Effector memory CD8-positive, alpha-beta T cell (primary cell): Measurements from ENCODE around the gene SASH1.

Source experiments
- ATAC-seq: fragments of 150-1000 bp; cut with Tn5 transposase; replicated peaks from 2 replicates; pipeline ENCODE4 v1.10.0; 2021; ENCODE audit warnings: mild to moderate bottlenecking, moderate library complexity
- DNase-seq, 3 experiments: peaks; one replicate each; pipeline ENCODE4 v3.0.0; 2021
- H3K27ac Mint-ChIP-seq, 2 donors: one replicate each; pipeline ENCODE4 v1.8.0; 2022; ENCODE audit warnings: mild to moderate bottlenecking in 2 of 2, mixed read lengths in 2 of 2, moderate library complexity in 2 of 2
- H3K27me3 Mint-ChIP-seq, 2 donors: one replicate each; pipeline ENCODE4 v1.8.0; 2022; ENCODE audit warnings: mixed read lengths in 2 of 2
- H3K36me3 Mint-ChIP-seq: one replicate; pipeline ENCODE4 v1.8.0; 2022; ENCODE audit warnings: mild to moderate bottlenecking, moderate library complexity, mixed read lengths; ENCODE audit not compliant: insufficient read depth
- H3K4me1 Mint-ChIP-seq, 2 donors: one replicate each; pipeline ENCODE4 v1.8.0; 2022; ENCODE audit warnings: low read depth in 2 of 2, mixed read lengths in 2 of 2
- H3K4me3 Mint-ChIP-seq, 2 donors: one replicate each; pipeline ENCODE4 v1.8.0; 2022; ENCODE audit warnings: mild to moderate bottlenecking in 2 of 2, mixed read lengths in 2 of 2, moderate library complexity in 2 of 2
- H3K9me3 Mint-ChIP-seq, 2 donors: one replicate each; pipeline ENCODE4 v1.8.0; 2022; ENCODE audit warnings: mixed read lengths in 2 of 2

SASH1 gene

GRCh38 chr6:148425443-148425842, 82.8 kb downstream of the SASH1 start:
- peaks cover 0 to 10% of the 10 kb centered on the region in 2 donors for H3K27me3 Mint-ChIP-seq
- H3K36me3 Mint-ChIP-seq = no peaks in the 10 kb centered on the region
- ATAC-seq = no peak

GRCh38 chr6:148426317-148426977, 83.8 kb downstream of the SASH1 start:
- DNase-seq = no peak
- H3K27me3 Mint-ChIP-seq = peaks cover 0 to 10% of the 10 kb centered on the region in 2 donors
- no peaks in the 10 kb centered on the region for H3K9me3 Mint-ChIP-seq
- H3K27ac Mint-ChIP-seq = no peak overlapping the region
- no peak overlapping the region for H3K4me3 Mint-ChIP-seq
- no peak for ATAC-seq
- peaks cover 0 to 3% of the 10 kb centered on the region in 2 donors for H3K4me1 Mint-ChIP-seq
- no peaks in the 10 kb centered on the region for H3K36me3 Mint-ChIP-seq

More at GRCh38 chr6:148425443-148425842, 82.8 kb downstream of the SASH1 start:
- peaks cover 0 to 3% of the 10 kb centered on the region in 2 donors for H3K4me1 Mint-ChIP-seq
- H3K27ac Mint-ChIP-seq = no peak overlapping the region
- DNase-seq = no peak
- no peak overlapping the region for H3K4me3 Mint-ChIP-seq
- H3K9me3 Mint-ChIP-seq = no peaks in the 10 kb centered on the region

GRCh38 chr6:148427333-148427732, 84.7 kb downstream of the SASH1 start:
- peaks cover 0 to 10% of the 10 kb centered on the region in 2 donors for H3K27me3 Mint-ChIP-seq
- H3K9me3 Mint-ChIP-seq = no peaks in the 10 kb centered on the region
- H3K36me3 Mint-ChIP-seq = no peaks in the 10 kb centered on the region
- peaks cover 0 to 3% of the 10 kb centered on the region in 2 donors for H3K4me1 Mint-ChIP-seq
- H3K27ac Mint-ChIP-seq = no peak overlapping the region
- ATAC-seq (no peak), DNase-seq (no peak)
- H3K4me3 Mint-ChIP-seq = no peak overlapping the region

- peaks cover 0 to 11% of the 10 kb centered on the region in 2 donors for H3K27me3 Mint-ChIP-seq
- H3K4me1 Mint-ChIP-seq = peaks cover 0 to 3% of the 10 kb centered on the region in 2 donors
- ATAC-seq = no peak
- H3K36me3 Mint-ChIP-seq = no peaks in the 10 kb centered on the region
- no peak overlapping the region for H3K27ac Mint-ChIP-seq
- H3K4me3 Mint-ChIP-seq = no peak overlapping the region
- no peaks in the 10 kb centered on the region for H3K9me3 Mint-ChIP-seq
- DNase-seq = no peak
Measured at GRCh38 chr6:148429423-148429822, 86.8 kb downstream of the SASH1 start.

GRCh38 chr6:148430897-148431296, 88.3 kb downstream of the SASH1 start:
- Mint-ChIP-seq H3K36me3 (no peaks in the 10 kb centered on the region), H3K27ac (no peak overlapping the region)
- no peak for DNase-seq

GRCh38 chr6:148431413-148431812, 88.8 kb downstream of the SASH1 start:
- Mint-ChIP-seq H3K36me3 (no peaks in the 10 kb centered on the region), H3K4me1 (peaks cover 0 to 1% of the 10 kb centered on the region in 2 donors), H3K4me3 (no peak overlapping the region), H3K27ac (no peak overlapping the region), H3K9me3 (no peaks in the 10 kb centered on the region), H3K27me3 (peaks cover 5 to 12% of the 10 kb centered on the region in 2 donors)
- ATAC-seq (no peak), DNase-seq (no peak)

More at GRCh38 chr6:148430897-148431296, 88.3 kb downstream of the SASH1 start:
- no peaks in the 10 kb centered on the region for H3K9me3 Mint-ChIP-seq
- peaks cover 0 to 3% of the 10 kb centered on the region in 2 donors for H3K4me1 Mint-ChIP-seq
- no peak for ATAC-seq
- H3K4me3 Mint-ChIP-seq = no peak overlapping the region
- peaks cover 5 to 17% of the 10 kb centered on the region in 2 donors for H3K27me3 Mint-ChIP-seq

- H3K4me3 Mint-ChIP-seq = no peak overlapping the region
- no peak overlapping the region for H3K27ac Mint-ChIP-seq
- H3K4me1 Mint-ChIP-seq = no peaks in the 10 kb centered on the region
- no peaks in the 10 kb centered on the region for H3K36me3 Mint-ChIP-seq
- peaks cover 5 to 13% of the 10 kb centered on the region in 2 donors for H3K27me3 Mint-ChIP-seq
- no peaks in the 10 kb centered on the region for H3K9me3 Mint-ChIP-seq
- no peak for DNase-seq
- ATAC-seq = no peak
Measured at GRCh38 chr6:148431840-148432239, 89.2 kb downstream of the SASH1 start.

GRCh38 chr6:148432462-148433195, 90.0 kb downstream of the SASH1 start:
- H3K9me3 Mint-ChIP-seq = no peaks in the 10 kb centered on the region
- H3K27me3 Mint-ChIP-seq = peaks cover 5 to 19% of the 10 kb centered on the region in 2 donors
- DNase-seq = no peak
- H3K27ac Mint-ChIP-seq = no peak overlapping the region
- H3K4me3 Mint-ChIP-seq = no peak overlapping the region
- no peaks in the 10 kb centered on the region for H3K4me1 Mint-ChIP-seq
- no peaks in the 10 kb centered on the region for H3K36me3 Mint-ChIP-seq
- ATAC-seq = no peak

GRCh38 chr6:148435386-148435785, 92.7 kb downstream of the SASH1 start:
- Mint-ChIP-seq H3K4me1 (no peaks in the 10 kb centered on the region), H3K9me3 (no peaks in the 10 kb centered on the region), H3K27ac (no peak overlapping the region), H3K36me3 (no peaks in the 10 kb centered on the region), H3K27me3 (peaks cover 5 to 27% of the 10 kb centered on the region in 2 donors), H3K4me3 (no peak overlapping the region)
- DNase-seq = no peak
- no peak for ATAC-seq

- Mint-ChIP-seq H3K9me3 (no peaks in the 10 kb centered on the region), H3K36me3 (no peaks in the 10 kb centered on the region), H3K27ac (no peak overlapping the region), H3K27me3 (peaks cover 5 to 29% of the 10 kb centered on the region in 2 donors), H3K4me3 (no peak overlapping the region), H3K4me1 (no peaks in the 10 kb centered on the region)
- no peak for DNase-seq
- no peak for ATAC-seq
Measured at GRCh38 chr6:148436466-148436865, 93.8 kb downstream of the SASH1 start.

- H3K4me3 Mint-ChIP-seq = no peak overlapping the region
- peaks cover 5 to 29% of the 10 kb centered on the region in 2 donors for H3K27me3 Mint-ChIP-seq
- no peak overlapping the region for H3K27ac Mint-ChIP-seq
- no peaks in the 10 kb centered on the region for H3K36me3 Mint-ChIP-seq
- DNase-seq (no peak), ATAC-seq (no peak)
- no peaks in the 10 kb centered on the region for H3K9me3 Mint-ChIP-seq
- no peaks in the 10 kb centered on the region for H3K4me1 Mint-ChIP-seq
Measured at GRCh38 chr6:148438632-148439031, 96.0 kb downstream of the SASH1 start.

- Mint-ChIP-seq H3K36me3 (no peaks in the 10 kb centered on the region), H3K27me3 (peaks cover 0 to 22% of the 10 kb centered on the region in 2 donors), H3K9me3 (no peaks in the 10 kb centered on the region), H3K4me1 (no peaks in the 10 kb centered on the region), H3K27ac (no peak overlapping the region), H3K4me3 (no peak overlapping the region)
- DNase-seq = no peak
- no peak for ATAC-seq
Measured at GRCh38 chr6:148440016-148440415, 97.4 kb downstream of the SASH1 start.

- Mint-ChIP-seq H3K9me3 (no peaks in the 10 kb centered on the region), H3K4me3 (no peak overlapping the region), H3K27ac (no peak overlapping the region), H3K27me3 (peaks cover 6 to 20% of the 10 kb centered on the region in 2 donors), H3K36me3 (no peaks in the 10 kb centered on the region), H3K4me1 (no peaks in the 10 kb centered on the region)
- ATAC-seq (no peak), DNase-seq (no peak)
Measured at GRCh38 chr6:148440877-148441453, 98.3 kb downstream of the SASH1 start.
